GM18873 (cell line): Measurements from ENCODE around the gene BASP1.
"Not testable (repeated sequence)": the region's sequence is repeated elsewhere in the genome, so short reads cannot be mapped to it uniquely, and the experiment has no call there.

Source experiments
- ATAC-seq: cut with Tn5 transposase; IDR thresholded peaks from one replicate; pipeline ENCODE4 v1.9.1; 2021; ENCODE audit warnings: mild to moderate bottlenecking, moderate library complexity, moderate number of reproducible peaks; ENCODE audit not compliant: unreplicated experiment, low FRiP score

BASP1 gene

GRCh38 chr5:17311811-17312210 is 94.4 kb downstream of the BASP1 start:
- not testable (repeated sequence) for ATAC-seq

GRCh38 chr5:17312358-17312757 is 94.9 kb downstream of the BASP1 start:
- ATAC-seq, result no peak

- peak; percentile 11 for ATAC-seq
Observed at GRCh38 chr5:17314907-17315471, 97.6 kb downstream of the BASP1 start.

- no peak for ATAC-seq
Observed at GRCh38 chr5:17315710-17316221, 98.3 kb downstream of the BASP1 start.

GRCh38 chr5:17316970-17317459 is 99.6 kb downstream of the BASP1 start:
- peak; percentile 75 for ATAC-seq

- ATAC-seq, result peak; percentile 28
Observed at GRCh38 chr5:17317473-17317872, 100.0 kb downstream of the BASP1 start.

GRCh38 chr5:17319095-17319494 is 101.7 kb downstream of the BASP1 start:
- ATAC-seq, result not testable (repeated sequence)

GRCh38 chr5:17325770-17326599 is 108.6 kb downstream of the BASP1 start:
- no peak for ATAC-seq
